CD4-positive, alpha-beta T cell treated with Interleukin-6 at 100 ng/mL for 8 hours (primary cell): Measurements from ENCODE around the gene CCT7.

Experiments
- DNase-seq: peaks from one replicate; pipeline ENCODE4 v3.0.0-alpha.2; 2020; ENCODE audit warnings: mixed read lengths, low spot score

The CCT7 gene

DNA sequence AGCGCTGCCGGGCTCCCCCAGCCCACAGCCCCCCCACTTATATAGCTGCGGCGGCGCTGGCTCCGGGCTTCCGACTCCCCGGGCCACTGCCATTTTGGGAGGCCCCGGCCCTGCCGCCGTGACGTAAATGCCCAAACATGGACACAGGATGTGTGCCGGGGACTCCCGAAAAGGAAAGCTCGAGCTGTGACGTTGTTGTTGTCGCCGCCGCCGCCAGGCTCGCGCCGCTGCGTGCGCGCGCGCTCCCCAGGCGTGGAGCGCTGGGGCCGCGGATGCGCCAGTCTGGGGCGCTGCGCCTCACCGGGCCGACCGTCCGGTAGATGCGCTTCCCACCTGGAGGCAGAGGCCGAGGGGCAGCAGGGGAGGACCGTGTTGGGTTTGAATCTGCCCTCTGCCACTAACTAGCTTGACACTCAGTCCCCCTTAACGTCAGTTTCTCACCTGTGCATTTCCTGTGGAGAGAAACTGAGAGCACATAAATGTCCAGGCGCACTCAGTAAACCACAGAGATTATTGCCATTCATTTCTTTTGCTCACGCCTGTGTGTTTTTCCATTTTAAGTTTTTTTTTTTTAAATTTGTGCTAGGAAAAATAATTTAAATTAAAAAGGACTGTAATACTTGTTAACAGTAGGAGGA lies 59.5 kb downstream of the CCT7 start, which contains the start of gene EGR4:
EGR4 (minus strand) TSS at position 15 of the 638 bp plus-strand sequence. CDS start 231 bp downstream, outside the sequence.
- peak; percentile 83 for DNase-seq

DNA sequence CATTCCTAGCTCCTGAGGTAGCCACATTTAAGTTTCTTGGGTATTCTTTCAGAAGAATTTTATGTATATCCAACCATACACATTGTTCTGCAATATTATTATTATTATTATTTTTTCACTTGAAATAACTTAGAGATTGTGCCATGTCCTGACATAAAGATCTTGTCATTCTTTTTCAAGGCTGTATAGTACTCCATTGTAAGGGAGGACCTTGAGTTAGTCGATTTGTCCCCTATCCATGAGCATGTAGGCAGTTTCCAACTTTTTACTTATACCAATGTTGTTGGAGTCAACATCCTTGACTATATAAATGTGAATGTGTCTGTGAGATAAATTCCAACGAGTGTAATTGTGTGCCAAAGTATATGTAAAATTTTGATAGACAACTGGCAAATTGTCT lies 60.1 kb downstream of the CCT7 start:
- DNase-seq, result no peak

DNA sequence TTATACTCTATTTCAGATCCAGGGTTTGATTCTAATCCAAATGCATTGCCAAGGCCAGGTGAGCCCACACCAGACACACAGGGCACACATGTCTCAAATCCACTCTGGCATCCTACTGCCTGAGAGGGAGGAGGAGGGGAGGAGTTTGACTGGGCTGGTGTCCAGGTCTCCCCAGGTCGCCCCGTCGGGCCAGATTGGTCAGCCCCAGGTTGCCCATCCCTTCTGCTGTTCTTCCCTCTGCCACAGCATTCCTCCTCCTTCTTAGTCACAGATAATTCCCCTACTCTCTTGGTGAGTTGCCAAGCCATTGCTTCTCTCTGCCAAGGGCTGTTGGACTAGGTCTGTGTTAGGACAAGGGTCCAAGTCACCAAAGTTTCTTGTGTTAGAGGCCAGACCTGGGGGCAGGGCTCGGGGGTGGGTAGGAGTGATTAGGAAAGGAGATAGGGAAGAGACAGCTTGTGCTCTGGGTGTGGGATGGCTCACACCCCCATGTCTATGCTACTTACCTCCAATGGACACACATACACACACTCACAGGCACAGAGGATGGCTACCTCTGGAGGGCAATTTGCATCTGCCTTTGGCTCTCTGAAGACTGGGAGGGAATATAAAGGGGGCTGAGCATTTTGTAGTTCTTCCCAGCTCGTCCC lies 61.8 kb downstream of the CCT7 start:
- DNase-seq, result no peak

DNA sequence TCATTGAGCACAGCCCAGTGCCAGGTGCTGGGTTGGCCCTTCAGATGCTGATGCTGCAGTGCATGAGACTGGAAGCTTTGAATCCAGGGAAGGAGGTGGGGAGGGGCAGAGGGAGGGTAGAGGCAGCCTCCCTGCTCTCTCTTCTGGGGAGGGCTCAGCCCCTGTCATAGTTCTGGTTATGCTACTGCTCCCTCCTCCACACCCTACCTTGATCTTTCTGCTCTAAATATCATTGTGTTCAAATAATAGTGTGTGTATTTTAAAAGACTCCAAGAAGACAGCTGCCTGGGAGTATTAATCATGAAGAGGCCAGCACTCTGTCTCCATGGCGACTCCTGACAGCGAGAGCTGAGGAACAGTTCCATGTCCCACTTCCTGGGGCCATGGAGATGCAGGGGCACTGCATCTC lies 63.0 kb downstream of the CCT7 start:
- no peak for DNase-seq

- no peak for DNase-seq
These were observed 63.5 kb downstream of the CCT7 start for GRCh38 chr2:73297586-73297985.

DNA sequence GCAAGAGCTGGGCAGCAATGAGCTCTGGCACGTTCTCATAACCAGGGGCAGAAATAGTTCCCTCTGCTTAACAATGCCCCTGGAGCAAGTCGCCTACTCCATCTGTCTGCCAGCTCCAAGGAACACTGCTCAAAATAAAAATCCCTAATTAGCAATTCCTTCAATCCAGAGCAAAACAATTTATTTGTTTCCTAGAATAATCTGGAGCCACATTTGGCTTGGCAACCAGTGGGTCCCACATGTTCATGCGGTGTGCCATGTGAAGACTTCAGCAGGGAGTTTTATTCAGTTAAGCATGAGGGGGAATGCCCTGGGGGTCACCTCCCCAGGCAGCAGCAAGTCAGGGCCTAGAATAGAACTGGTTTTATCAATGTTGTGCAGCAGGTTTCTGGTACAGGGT lies 66.8 kb downstream of the CCT7 start:
- DNase-seq, result no peak

DNA sequence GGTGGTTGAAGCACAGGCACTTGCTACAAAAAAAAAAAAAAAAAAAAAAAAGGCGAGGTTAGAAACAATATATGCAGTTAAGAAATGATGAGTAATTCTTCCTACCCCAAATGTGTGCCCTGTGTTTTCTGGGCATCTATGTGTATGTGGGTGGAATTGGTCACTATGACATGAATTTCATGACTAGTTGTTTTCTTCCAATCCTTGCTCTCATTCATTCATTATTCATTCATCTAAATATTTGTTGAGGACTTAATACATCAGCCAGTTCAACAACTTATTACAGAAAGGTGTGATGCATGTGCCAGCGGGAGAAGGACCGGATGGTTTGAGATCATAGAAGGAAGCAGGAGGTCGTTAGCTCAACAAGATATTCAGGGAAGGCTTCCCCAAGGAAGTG lies 67.5 kb downstream of the CCT7 start:
- DNase-seq, result no peak
